B cell (primary cell): ENCODE data around the gene PLK2. TPM values are rescaled to one million over a fixed set of nuclear protein-coding genes. Genes with fewer than 3 reads are reported as not detected.

Source experiments
- ATAC-seq: fragments of 200-7000 bp; cut with Tn5 transposase; one replicate; pipeline ENCODE4 v1.10.0; 2021; ENCODE audit warnings: low read depth, mild to moderate bottlenecking, moderate number of reproducible peaks, moderate library complexity
- CTCF ChIA-PET: fragments of 350-600 bp; sonication (Branson Sonifier 250); formaldehyde crosslinking; loops from one replicate; lab custom pipeline; 2021; ENCODE audit warnings: antibody characterized with exemption, inconsistent platforms; lab: Charles Lee
- POLR2A ChIA-PET: fragments of 350-600 bp; sonication (Branson Sonifier 250); formaldehyde crosslinking; loops from one replicate; lab custom pipeline; 2021; ENCODE audit warnings: antibody characterized with exemption; lab: Charles Lee
- DNase-seq: peaks from one replicate; pipeline ENCODE4 v3.0.0; 2013
- H2AFZ ChIP-seq: 2 replicates; pipeline ENCODE4 v1.6.1; 2012; ENCODE audit warnings: mild to moderate bottlenecking, low read depth, low read length; ENCODE audit not compliant: insufficient read depth, poor library complexity, severe bottlenecking
- H3K27ac ChIP-seq, 2 donors: 1 replicate in 1 of 2; 2 replicates in 1 of 2; pipeline ENCODE4 v1.5.1; 2012 to 2013; ENCODE audit warnings: low read length in 2 of 2, mild to moderate bottlenecking in 2 of 2, moderate library complexity in 1 of 2
- H3K27me3 ChIP-seq, 4 experiments: fragments of 200-600 bp in 1 of 4; sonication (generic) in 1 of 4; replicated peaks in 1 of 4; 1 replicate in 2 of 4; 2 replicates in 2 of 4; pipeline versions ENCODE4 v1.6.1 to v1.7.0; 2013 to 2016; ENCODE audit warnings: low read length in 3 of 4, mild to moderate bottlenecking in 2 of 4, mixed read lengths in 1 of 4, moderate library complexity in 1 of 4; ENCODE audit not compliant: insufficient read depth in 4 of 4, control insufficient read depth in 3 of 4; ENCODE audit errors: control extremely low read depth in 1 of 4
- H3K36me3 ChIP-seq, 2 experiments: replicated peaks in 1 of 2; 1 replicate in 1 of 2; 2 replicates in 1 of 2; pipeline versions ENCODE4 v1.6.1 to v1.7.1; 2013; ENCODE audit warnings: low read length in 1 of 2; ENCODE audit not compliant: insufficient read depth in 2 of 2, control insufficient read depth in 1 of 2; ENCODE audit errors: control extremely low read depth in 1 of 2, extremely low read depth in 1 of 2
- H3K4me1 ChIP-seq, 2 donors: fragments of 200-600 bp in 1 of 2; sonication (generic) in 1 of 2; 1 replicate in 1 of 2; 2 replicates in 1 of 2; pipeline versions ENCODE4 v1.5.1 to v1.6.1; 2013 to 2017; ENCODE audit warnings: low read length in 2 of 2; ENCODE audit not compliant: control insufficient read depth in 2 of 2, insufficient read depth in 2 of 2
- H3K4me2 ChIP-seq: replicated peaks from 2 replicates; pipeline ENCODE3; 2012; ENCODE audit warnings: mild to moderate bottlenecking, low read depth, low read length; ENCODE audit not compliant: poor library complexity, severe bottlenecking
- H3K4me3 ChIP-seq, 5 experiments: fragments of 200-600 bp in 1 of 5; sonication (generic) in 1 of 5; 1 replicate in 3 of 5; 2 replicates in 2 of 5; pipeline versions ENCODE4 v1.5.1 to v1.7.0; 2011 to 2016; ENCODE audit warnings: low read length in 4 of 5, mild to moderate bottlenecking in 4 of 5, low read depth in 2 of 5, control low read depth in 1 of 5, moderate library complexity in 1 of 5; ENCODE audit not compliant: insufficient read depth in 1 of 5; ENCODE audit errors: control extremely low read depth in 1 of 5, extremely low read depth in 1 of 5
- H3K79me2 ChIP-seq: fragments of 200-600 bp; sonication (generic); one replicate; pipeline ENCODE4 v1.6.0; 2016; ENCODE audit warnings: low read length; ENCODE audit not compliant: control insufficient read depth, insufficient read depth
- H3K9ac ChIP-seq: fragments of 200-600 bp; sonication (generic); 2 replicates; pipeline ENCODE4 v1.6.1; 2017; ENCODE audit warnings: mild to moderate bottlenecking, low read length, moderate library complexity
- H3K9me3 ChIP-seq, 3 donors: one replicate each; pipeline versions ENCODE4 v1.6.1 to v1.7.1; 2013; ENCODE audit warnings: low read length in 2 of 3; ENCODE audit not compliant: control insufficient read depth in 2 of 3, insufficient read depth in 1 of 3; ENCODE audit errors: control extremely low read depth in 1 of 3
- H4K20me1 ChIP-seq: 2 replicates; pipeline ENCODE4 v1.6.0; 2012; ENCODE audit warnings: mild to moderate bottlenecking, low read length; ENCODE audit not compliant: insufficient read depth, control insufficient read depth, poor library complexity, severe bottlenecking
- H3K27ac Mint-ChIP-seq: one replicate; pipeline ENCODE4 v1.8.0; 2021; ENCODE audit warnings: mixed read lengths
- H3K27me3 Mint-ChIP-seq: one replicate; pipeline ENCODE4 v1.8.0; 2021; ENCODE audit warnings: mixed read lengths
- H3K4me1 Mint-ChIP-seq: one replicate; pipeline ENCODE4 v1.8.0; 2021; ENCODE audit warnings: mixed read lengths
- H3K4me3 Mint-ChIP-seq: one replicate; pipeline ENCODE4 v1.8.0; 2021; ENCODE audit warnings: mixed read lengths
- H3K9me3 Mint-ChIP-seq: one replicate; pipeline ENCODE4 v1.8.0; 2022; ENCODE audit warnings: mixed read lengths; ENCODE audit not compliant: insufficient read depth
- EZH2 ChIP-seq: IDR thresholded peaks from 2 replicates; pipeline ENCODE4 v1.6.1; 2012; ENCODE audit warnings: borderline replicate concordance, low read depth, mild to moderate bottlenecking, moderate library complexity, low read length; ENCODE audit not compliant: insufficient read depth, poor library complexity, severe bottlenecking
- WGBS: methylation state at CpG from one replicate; pipeline ENCODE4 v1.1.5; 2013; ENCODE audit warnings: missing lambda C conversion rate; ENCODE audit not compliant: insufficient coverage; 5-methylcytosine and 5-hydroxymethylcytosine counted together
- intact Hi-C: fragments of 100-400 bp; cut with micrococcal nuclease; formaldehyde crosslinking; loops from one replicate; pipeline ENCODE4 v1.10.0; 2022
- polyA plus RNA-seq: library from polyadenylated mRNA; depleted of rRNA; stranded (reverse); fragments of >200 nt; gene quantifications from 2 replicates; pipeline ENCODE4 v1.2.3, GENCODE V29; 2012
- total RNA-seq, 2 donors: library from RNA; stranded (reverse); fragments of 120-200 nt in 1 of 2; gene quantifications; 1 replicate in 1 of 2; 2 replicates in 1 of 2; pipeline versions ENCODE4 v1.2.3 to v1.2.4, GENCODE V29; 2013 to 2022
- TF ChIP-seq, protein P1 (sequence below): fragments of 200-600 bp; IDR thresholded peaks from one replicate; pipeline ENCODE4 v1.8.0; 2022; ENCODE audit warnings: antibody characterized with exemption, mild to moderate bottlenecking

Gene PLK2
- total and polyA plus RNA-seq, 2 donors (not counting 1 experiment from before 2014, with no cell fraction given): 32.2 to 47.2 TPM

DNA sequence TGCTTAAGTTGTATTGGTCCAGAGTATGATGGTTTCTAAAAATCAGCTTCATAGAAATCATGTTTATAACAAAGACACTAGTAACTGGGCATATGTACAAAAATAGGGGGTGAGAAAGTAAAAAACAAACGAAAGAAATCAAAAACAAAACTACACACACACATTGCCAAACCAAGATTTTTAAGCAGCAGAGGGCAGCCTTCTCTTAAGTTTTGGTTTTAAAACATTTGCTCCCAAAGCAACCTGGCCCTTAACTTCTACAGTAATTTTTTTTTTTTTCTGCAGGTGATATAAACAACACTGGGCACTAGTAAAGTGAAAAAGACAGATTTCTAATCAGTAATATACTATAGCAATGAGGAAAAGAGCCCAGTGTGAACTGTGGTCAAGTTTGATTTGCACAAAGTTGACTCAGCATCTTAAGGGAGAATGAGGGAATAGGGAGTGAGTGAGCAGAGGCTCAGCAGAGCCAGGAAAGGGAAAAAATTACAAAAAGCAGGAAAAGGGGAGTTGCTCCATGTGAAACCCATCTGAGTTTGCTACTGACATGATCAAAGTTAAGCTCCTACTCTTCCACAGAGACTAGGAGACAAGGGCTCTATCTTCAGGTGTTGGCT is 18.0 kb upstream of the PLK2 start:
- TF ChIP-seq EZH2: no peak
- TF ChIP-seq, protein P1, sequence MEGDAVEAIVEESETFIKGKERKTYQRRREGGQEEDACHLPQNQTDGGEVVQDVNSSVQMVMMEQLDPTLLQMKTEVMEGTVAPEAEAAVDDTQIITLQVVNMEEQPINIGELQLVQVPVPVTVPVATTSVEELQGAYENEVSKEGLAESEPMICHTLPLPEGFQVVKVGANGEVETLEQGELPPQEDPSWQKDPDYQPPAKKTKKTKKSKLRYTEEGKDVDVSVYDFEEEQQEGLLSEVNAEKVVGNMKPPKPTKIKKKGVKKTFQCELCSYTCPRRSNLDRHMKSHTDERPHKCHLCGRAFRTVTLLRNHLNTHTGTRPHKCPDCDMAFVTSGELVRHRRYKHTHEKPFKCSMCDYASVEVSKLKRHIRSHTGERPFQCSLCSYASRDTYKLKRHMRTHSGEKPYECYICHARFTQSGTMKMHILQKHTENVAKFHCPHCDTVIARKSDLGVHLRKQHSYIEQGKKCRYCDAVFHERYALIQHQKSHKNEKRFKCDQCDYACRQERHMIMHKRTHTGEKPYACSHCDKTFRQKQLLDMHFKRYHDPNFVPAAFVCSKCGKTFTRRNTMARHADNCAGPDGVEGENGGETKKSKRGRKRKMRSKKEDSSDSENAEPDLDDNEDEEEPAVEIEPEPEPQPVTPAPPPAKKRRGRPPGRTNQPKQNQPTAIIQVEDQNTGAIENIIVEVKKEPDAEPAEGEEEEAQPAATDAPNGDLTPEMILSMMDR: peak; percentile 76
- peak; percentile 59 for DNase-seq
- POLR2A ChIA-PET: no interaction called here
- peaks cover 6% of the 10 kb centered on the region for H3K9me3 Mint-ChIP-seq
- no peak for ATAC-seq
- H3K4me1 Mint-ChIP-seq: peaks cover 20% of the 10 kb centered on the region
- H3K27ac Mint-ChIP-seq: no peak overlapping the region
- intact Hi-C loops: loop anchor here (1.0 kb wide), 1 partner anchor 372 kb away; no protein-coding TSS in a partner anchor
- Histone ChIP-seq H3K36me3 (no peaks in the 10 kb centered on the region), H2AFZ (peak overlapping the region; percentile 50), H3K9ac (peak overlapping the region; percentile 30), H3K4me1 (peaks cover 15 to 21% of the 10 kb centered on the region in 2 donors), H3K9me3 (peaks cover 1 to 9% (median 8%) of the 10 kb centered on the region in 3 donors), H4K20me1 (no peaks in the 10 kb centered on the region), H3K4me3 (peak overlapping the region in 1 of 5 experiments; percentile 18), H3K27me3 (no peaks in the 10 kb centered on the region), H3K79me2 (no peaks in the 10 kb centered on the region), H3K27ac (no peak overlapping the region), H3K4me2 (peak overlapping the region; percentile 51)
- no peaks in the 10 kb centered on the region for H3K27me3 Mint-ChIP-seq
- no CpG with 5 or more reads among the region's 1 CpG for WGBS
- CTCF ChIA-PET: interaction anchor here (0.5 to 9.1 kb wide), 40 partner anchors 11 to 1282 kb away, joined by 3 to 354 read pairs (median 4); partner anchors contain the start of gene PLK2
- H3K4me3 Mint-ChIP-seq: peak overlapping the region; percentile 14

GRCh38 chr5:58475404-58475803 is 15.5 kb upstream of the PLK2 start:
- Histone ChIP-seq H3K36me3 (no peaks in the 10 kb centered on the region), H3K4me2 (no peak overlapping the region), H3K9ac (no peak overlapping the region), H2AFZ (no peak overlapping the region), H4K20me1 (no peaks in the 10 kb centered on the region), H3K27me3 (no peaks in the 10 kb centered on the region), H3K4me1 (peaks cover 14 to 15% of the 10 kb centered on the region in 2 donors), H3K9me3 (peaks cover 1 to 9% (median 8%) of the 10 kb centered on the region in 3 donors), H3K27ac (no peak overlapping the region), H3K79me2 (no peaks in the 10 kb centered on the region), H3K4me3 (no peak overlapping the region)
- Mint-ChIP-seq H3K27ac (no peak overlapping the region), H3K27me3 (no peaks in the 10 kb centered on the region), H3K4me3 (no peak overlapping the region), H3K9me3 (peaks cover 6% of the 10 kb centered on the region), H3K4me1 (peaks cover 24% of the 10 kb centered on the region)
- TF ChIP-seq EZH2: no peak
- TF ChIP-seq, protein P1: no peak
- CTCF ChIA-PET: interaction anchor here (1.0 to 9.1 kb wide), 2 partner anchors 376 to 1177 kb away, joined by 3 to 354 read pairs; no protein-coding TSS in a partner anchor
- WGBS: 90% methylated on average over 2 of the region's 3 CpGs
- ATAC-seq (no peak), DNase-seq (no peak)
- POLR2A ChIA-PET: no interaction called here
- intact Hi-C loops: no loop called here
